ENCODE measurements around the gene CCDC24. TPM values are rescaled to one million over a fixed set of nuclear protein-coding genes. Genes with fewer than 3 reads are reported as not detected.

The CCDC24 gene
- total RNA-seq, 4 donors from 2014 or later = 1.6 to 6.1 (median 2.7) TPM

- DNase-seq (ENCODE audit: low spot score in 2 of 2) = no peak
- TF ChIP-seq, protein P1, sequence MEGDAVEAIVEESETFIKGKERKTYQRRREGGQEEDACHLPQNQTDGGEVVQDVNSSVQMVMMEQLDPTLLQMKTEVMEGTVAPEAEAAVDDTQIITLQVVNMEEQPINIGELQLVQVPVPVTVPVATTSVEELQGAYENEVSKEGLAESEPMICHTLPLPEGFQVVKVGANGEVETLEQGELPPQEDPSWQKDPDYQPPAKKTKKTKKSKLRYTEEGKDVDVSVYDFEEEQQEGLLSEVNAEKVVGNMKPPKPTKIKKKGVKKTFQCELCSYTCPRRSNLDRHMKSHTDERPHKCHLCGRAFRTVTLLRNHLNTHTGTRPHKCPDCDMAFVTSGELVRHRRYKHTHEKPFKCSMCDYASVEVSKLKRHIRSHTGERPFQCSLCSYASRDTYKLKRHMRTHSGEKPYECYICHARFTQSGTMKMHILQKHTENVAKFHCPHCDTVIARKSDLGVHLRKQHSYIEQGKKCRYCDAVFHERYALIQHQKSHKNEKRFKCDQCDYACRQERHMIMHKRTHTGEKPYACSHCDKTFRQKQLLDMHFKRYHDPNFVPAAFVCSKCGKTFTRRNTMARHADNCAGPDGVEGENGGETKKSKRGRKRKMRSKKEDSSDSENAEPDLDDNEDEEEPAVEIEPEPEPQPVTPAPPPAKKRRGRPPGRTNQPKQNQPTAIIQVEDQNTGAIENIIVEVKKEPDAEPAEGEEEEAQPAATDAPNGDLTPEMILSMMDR (IDR thresholded peaks at IDR 0.05) = no peak
- no peak for TF ChIP-seq POLR2A (IDR thresholded peaks at IDR 0.05)
- intact Hi-C loops (cut with DNase I; ENCODE audit: low total_unique reads) = no loop called here
- WGBS, 2 donors = 88 to 91% methylated on average over 8 of the region's 8 CpGs
- H3K4me3 ChIP-seq (ENCODE audit: low read depth, poor library complexity, severe bottlenecking) = no peak overlapping the region
These were observed 14.5 kb upstream of the CCDC24 start for GRCh38 chr1:43976890-43977289.

GRCh38 chr1:43977376-43978263 lies 13.8 kb upstream of the CCDC24 start:
- no peak for TF ChIP-seq POLR2A (IDR thresholded peaks at IDR 0.05)
- TF ChIP-seq, protein P1 (IDR thresholded peaks at IDR 0.05) = no peak
- H3K4me3 ChIP-seq (ENCODE audit: low read depth, poor library complexity, severe bottlenecking) = no peak overlapping the region
- no peak for DNase-seq (ENCODE audit: low spot score in 2 of 2)
- intact Hi-C loops (cut with DNase I; ENCODE audit: low total_unique reads) = no loop called here
- 89 to 92% methylated on average over 9 of the region's 9 CpGs for WGBS, 2 donors

DNA sequence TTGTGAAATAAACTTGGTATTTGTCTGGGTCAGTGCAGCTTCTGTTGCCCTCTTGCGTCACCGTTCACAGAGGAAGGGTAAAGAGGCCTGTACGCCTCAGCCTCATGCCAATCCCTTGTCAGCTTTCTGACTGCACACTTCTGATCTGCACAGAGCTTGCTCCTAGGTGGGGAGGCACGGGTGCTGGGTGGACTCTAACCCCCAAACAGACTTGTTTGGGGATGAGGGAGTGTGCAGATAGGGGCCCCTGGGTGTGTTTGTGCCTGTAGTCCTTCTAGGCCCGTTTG lies 13.2 kb upstream of the CCDC24 start:
- WGBS, 2 donors = 75 to 80% methylated on average over 4 to 5 of the region's 5 CpGs
- no peak overlapping the region for H3K4me3 ChIP-seq (ENCODE audit: low read depth, poor library complexity, severe bottlenecking)
- DNase-seq (ENCODE audit: low spot score in 2 of 2) = no peak
- intact Hi-C loops (cut with DNase I; ENCODE audit: low total_unique reads) = no loop called here
- TF ChIP-seq POLR2A (IDR thresholded peaks at IDR 0.05) = no peak
- TF ChIP-seq, protein P1 (IDR thresholded peaks at IDR 0.05) = no peak

- DNase-seq (ENCODE audit: low spot score in 2 of 2) = no peak
- TF ChIP-seq POLR2A (IDR thresholded peaks at IDR 0.05) = no peak
- TF ChIP-seq, protein P1 (IDR thresholded peaks at IDR 0.05) = no peak
These were observed 12.7 kb upstream of the CCDC24 start, which contains the start of gene B4GALT2 for GRCh38 chr1:43978551-43979260. Gene B4GALT2, plus strand, starts transcription at chr1:43979210. Its CDS starts 1,951 bp downstream, at chr1:43981161.

DNA sequence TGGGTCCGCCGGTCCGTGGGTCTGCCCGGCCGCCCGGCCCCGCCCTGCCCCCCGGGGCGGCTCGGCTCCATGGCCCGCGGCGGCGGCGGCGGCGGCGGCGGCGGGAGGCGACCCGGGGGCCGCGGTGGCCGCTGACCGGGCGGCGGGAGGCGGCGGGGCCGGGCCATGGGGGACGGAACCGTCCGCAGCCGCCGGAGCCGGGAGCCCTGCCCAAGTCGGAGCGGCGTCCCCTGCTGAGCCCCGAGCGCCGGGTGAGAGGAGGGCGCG lies 12.2 kb upstream of the CCDC24 start:
- no peak for DNase-seq (ENCODE audit: low spot score in 2 of 2)
- intact Hi-C loops (cut with DNase I; ENCODE audit: low total_unique reads) = no loop called here
- 0% methylated on average over 4 to 6 of the region's 45 CpGs for WGBS, 2 donors
- TF ChIP-seq, protein P1 (IDR thresholded peaks at IDR 0.05) = no peak
- no peak for TF ChIP-seq POLR2A (IDR thresholded peaks at IDR 0.05)
- H3K4me3 ChIP-seq (ENCODE audit: low read depth, poor library complexity, severe bottlenecking) = peak overlapping the region; percentile 46

More at GRCh38 chr1:43978551-43979260, 12.7 kb upstream of the CCDC24 start, which contains the start of gene B4GALT2:
- H3K4me3 ChIP-seq (ENCODE audit: low read depth, poor library complexity, severe bottlenecking) = peak within 1 kb of the TSS; percentile 46
- WGBS, 2 donors = 6 to 9% methylated on average over 41 to 44 of the region's 54 CpGs
- intact Hi-C loops (cut with DNase I; ENCODE audit: low total_unique reads) = no loop called here
